Esophagus muscularis mucosa (tissue), 4 donors: ENCODE data around the gene RNF26. TPM values are rescaled to one million over a fixed set of nuclear protein-coding genes. Genes with fewer than 3 reads are reported as not detected.

Source experiments
- DNase-seq: peaks from one replicate; pipeline ENCODE4 v3.0.0-alpha.2; 2017; ENCODE audit errors: extremely low spot score
- H3K27ac ChIP-seq, 4 donors: fragments of 200-600 bp; sonication (generic); replicated peaks in 1 of 4; 1 replicate in 3 of 4; 2 replicates in 1 of 4; pipeline ENCODE4 v1.5.1; 2016 to 2019; ENCODE audit warnings: mild to moderate bottlenecking in 1 of 4
- H3K27me3 ChIP-seq, 4 donors: fragments of 200-600 bp; sonication (generic); one replicate each; pipeline versions ENCODE4 v1.5.1 to v1.6.0; 2016 to 2019
- H3K36me3 ChIP-seq, 4 donors: fragments of 200-600 bp; sonication (generic); one replicate each; pipeline ENCODE4 v1.5.1; 2016 to 2019
- H3K4me1 ChIP-seq, 4 donors: fragments of 200-600 bp; sonication (generic); one replicate each; pipeline ENCODE4 v1.5.1; 2016 to 2019
- H3K4me3 ChIP-seq, 4 donors: fragments of 200-600 bp; sonication (generic); 1 replicate in 2 of 4; 2 replicates in 2 of 4; pipeline ENCODE4 v1.5.1; 2016 to 2019; ENCODE audit warnings: mild to moderate bottlenecking in 4 of 4, moderate library complexity in 1 of 4
- H3K9me3 ChIP-seq, 4 donors: fragments of 200-600 bp; sonication (generic); 1 replicate in 3 of 4; 2 replicates in 1 of 4; pipeline ENCODE4 v1.5.1; 2016 to 2019
- EP300 ChIP-seq: sonication (generic); formaldehyde crosslinking; IDR thresholded peaks from one replicate; pipeline ENCODE4 v1.6.1; 2017; ENCODE audit warnings: antibody characterized with exemption
- POLR2A ChIP-seq: fragments of 450-650 bp; IDR thresholded peaks from one replicate; pipeline ENCODE4 v1.6.1; 2017; ENCODE audit warnings: antibody characterized with exemption, moderate library complexity, mild to moderate bottlenecking, low read depth
- POLR2AphosphoS5 ChIP-seq, 2 donors: sonication (generic); formaldehyde crosslinking; IDR thresholded peaks; one replicate each; pipeline ENCODE4 v1.6.1; 2017; ENCODE audit warnings: antibody characterized with exemption in 2 of 2
- WGBS: methylation state at CpG from one replicate; pipeline ENCODE4 v1.1.5; 2018; 5-methylcytosine and 5-hydroxymethylcytosine counted together
- intact Hi-C: fragments of 100-400 bp; cut with DNase I; formaldehyde crosslinking; loops from one replicate; pipeline ENCODE4 v1.15.1; 2023
- total RNA-seq, 4 donors: library from RNA; depleted of rRNA; stranded (reverse); fragments of >200 nt; gene quantifications; one replicate each; pipeline versions ENCODE4 v1.1.0 to v1.2.1, GENCODE V29; 2016
- TF ChIP-seq, protein P1 (sequence below), 3 experiments: fragments of 200-600 bp in 2 of 3; fragments of 450-650 bp in 1 of 3; sonication (generic) in 2 of 3; IDR thresholded peaks; one replicate each; pipeline ENCODE4 v1.5.1; 2017 to 2019; ENCODE audit warnings: antibody characterized with exemption in 3 of 3, mild to moderate bottlenecking in 2 of 3, moderate library complexity in 1 of 3

RNF26 gene
- total RNA-seq, 4 donors from 2014 or later, result 14.2 to 33.2 (median 20.9) TPM

DNA sequence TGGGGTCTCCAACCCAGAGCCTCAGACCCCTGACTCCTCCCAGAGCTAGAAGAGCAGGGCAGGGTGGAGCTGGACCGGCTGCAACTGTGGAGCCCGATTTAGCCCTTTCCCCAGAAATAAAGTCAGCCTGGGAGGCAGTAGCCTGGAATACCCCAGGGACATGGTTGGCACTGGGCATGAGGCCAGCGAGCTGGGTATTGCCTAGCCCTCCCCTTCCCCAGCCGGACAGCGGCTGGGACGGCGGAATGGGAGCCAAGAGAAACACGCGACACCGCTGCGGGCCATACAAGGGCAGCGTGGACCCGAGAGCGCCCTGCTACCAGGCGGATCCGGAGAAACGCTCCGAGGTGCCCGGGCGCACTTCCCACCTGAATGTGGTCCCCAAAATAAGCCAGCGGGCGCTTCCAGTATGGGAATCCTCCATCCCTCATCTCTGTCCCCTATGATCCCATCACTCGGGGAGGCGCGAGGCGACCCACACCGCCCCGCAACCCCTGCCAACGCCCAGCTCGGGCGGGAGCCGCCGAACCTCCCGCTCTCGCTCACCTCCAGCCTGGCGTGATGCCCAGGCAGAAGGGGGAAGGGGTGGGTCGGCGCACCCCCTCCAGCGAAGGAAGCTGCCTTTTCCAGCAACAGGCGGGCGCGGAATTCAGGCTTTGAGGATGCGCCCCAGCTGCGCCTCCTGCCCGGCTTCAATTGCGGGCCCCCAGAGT is 18.2 kb upstream of the RNF26 start:
- H3K27me3 ChIP-seq, result no peaks in the 10 kb centered on the region
- no peak for DNase-seq
- H3K4me1 ChIP-seq, result peaks cover 56 to 98% (median 79%) of the 10 kb centered on the region in 4 donors
- intact Hi-C loops, result no loop called here
- 6% methylated on average over 2 of the region's 46 CpGs for WGBS
- peaks cover 18 to 40% (median 37%) of the 10 kb centered on the region in 4 donors for H3K36me3 ChIP-seq
- H3K27ac ChIP-seq, result peak overlapping the region; percentile 98 to 99 (median 98)
- no peak for TF ChIP-seq EP300
- TF ChIP-seq POLR2A, result no peak
- no peak for TF ChIP-seq POLR2AphosphoS5 (IDR thresholded peaks at IDR 0.05)
- TF ChIP-seq, protein P1, sequence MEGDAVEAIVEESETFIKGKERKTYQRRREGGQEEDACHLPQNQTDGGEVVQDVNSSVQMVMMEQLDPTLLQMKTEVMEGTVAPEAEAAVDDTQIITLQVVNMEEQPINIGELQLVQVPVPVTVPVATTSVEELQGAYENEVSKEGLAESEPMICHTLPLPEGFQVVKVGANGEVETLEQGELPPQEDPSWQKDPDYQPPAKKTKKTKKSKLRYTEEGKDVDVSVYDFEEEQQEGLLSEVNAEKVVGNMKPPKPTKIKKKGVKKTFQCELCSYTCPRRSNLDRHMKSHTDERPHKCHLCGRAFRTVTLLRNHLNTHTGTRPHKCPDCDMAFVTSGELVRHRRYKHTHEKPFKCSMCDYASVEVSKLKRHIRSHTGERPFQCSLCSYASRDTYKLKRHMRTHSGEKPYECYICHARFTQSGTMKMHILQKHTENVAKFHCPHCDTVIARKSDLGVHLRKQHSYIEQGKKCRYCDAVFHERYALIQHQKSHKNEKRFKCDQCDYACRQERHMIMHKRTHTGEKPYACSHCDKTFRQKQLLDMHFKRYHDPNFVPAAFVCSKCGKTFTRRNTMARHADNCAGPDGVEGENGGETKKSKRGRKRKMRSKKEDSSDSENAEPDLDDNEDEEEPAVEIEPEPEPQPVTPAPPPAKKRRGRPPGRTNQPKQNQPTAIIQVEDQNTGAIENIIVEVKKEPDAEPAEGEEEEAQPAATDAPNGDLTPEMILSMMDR (IDR thresholded peaks at IDR 0.05), result no peak
- H3K9me3 ChIP-seq, result no peaks in the 10 kb centered on the region
- peak overlapping the region; percentile 79 to 88 (median 82) for H3K4me3 ChIP-seq

DNA sequence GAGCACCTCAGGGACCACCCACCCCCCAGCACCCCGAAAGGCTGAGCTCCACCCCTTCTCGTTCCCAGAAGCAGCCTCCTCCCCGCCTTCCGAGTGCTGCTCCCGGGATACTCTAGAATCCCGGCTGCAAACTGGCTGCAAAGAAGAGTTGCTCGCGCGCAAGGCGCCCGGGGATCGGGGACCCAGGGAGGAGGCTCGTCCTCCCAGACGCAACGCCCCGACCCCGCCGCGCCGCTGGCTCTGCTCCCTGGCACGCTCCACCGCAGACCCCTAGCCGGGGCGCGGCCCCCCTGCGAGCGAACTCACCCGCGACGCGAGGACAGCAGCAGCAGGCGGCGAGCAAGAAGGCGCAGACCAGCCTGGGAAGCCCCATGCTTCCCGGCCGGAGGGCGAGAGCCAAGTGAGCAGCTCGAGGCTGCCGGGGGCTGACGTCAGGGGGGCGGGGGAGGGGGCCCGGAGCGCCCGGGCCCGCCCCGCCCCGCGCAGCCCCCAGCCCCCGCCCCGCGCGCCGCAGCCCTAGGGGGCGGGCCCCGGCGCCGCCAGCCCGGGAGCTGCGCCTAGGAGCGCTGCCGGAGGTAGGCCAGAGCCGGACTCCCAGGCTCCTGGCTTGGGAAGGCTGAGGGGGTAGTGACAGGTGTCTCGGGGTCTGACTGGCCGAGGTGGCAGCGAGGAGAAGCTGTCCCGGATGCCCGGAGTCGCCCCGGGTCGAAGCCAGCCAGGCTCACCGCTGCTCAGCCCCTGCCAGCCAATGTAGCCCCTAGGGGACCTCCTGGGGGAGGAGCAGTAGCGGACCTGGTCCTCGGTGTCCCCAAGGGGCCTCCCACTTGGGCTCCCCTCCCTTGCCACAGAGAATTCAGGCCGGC is 17.4 kb upstream of the RNF26 start, which contains the start of gene MCAM:
Gene MCAM (minus strand): TSS at position 402 of the 863 bp plus-strand sequence. CDS start 29 bp downstream, at position 373.
- intact Hi-C loops, result no loop called here
- TF ChIP-seq, protein P1 (IDR thresholded peaks at IDR 0.05), result no peak
- TF ChIP-seq POLR2A (peak; percentile 65), EP300 (no peak), POLR2AphosphoS5 (IDR thresholded peaks at IDR 0.05) (peak; percentile 74 to 95)
- Histone ChIP-seq H3K27ac (peak within 1 kb of the TSS; percentile 98 to 99 (median 98)), H3K9me3 (no peaks in the 10 kb centered on the region), H3K4me1 (peaks cover 64 to 98% (median 84%) of the 10 kb centered on the region in 4 donors), H3K4me3 (peak within 1 kb of the TSS; percentile 79 to 88 (median 82)), H3K27me3 (no peaks in the 10 kb centered on the region), H3K36me3 (peaks cover 10 to 32% (median 30%) of the 10 kb centered on the region in 4 donors)
- DNase-seq, result no peak
- WGBS, result 0% methylated on average over 1 of the region's 74 CpGs

DNA sequence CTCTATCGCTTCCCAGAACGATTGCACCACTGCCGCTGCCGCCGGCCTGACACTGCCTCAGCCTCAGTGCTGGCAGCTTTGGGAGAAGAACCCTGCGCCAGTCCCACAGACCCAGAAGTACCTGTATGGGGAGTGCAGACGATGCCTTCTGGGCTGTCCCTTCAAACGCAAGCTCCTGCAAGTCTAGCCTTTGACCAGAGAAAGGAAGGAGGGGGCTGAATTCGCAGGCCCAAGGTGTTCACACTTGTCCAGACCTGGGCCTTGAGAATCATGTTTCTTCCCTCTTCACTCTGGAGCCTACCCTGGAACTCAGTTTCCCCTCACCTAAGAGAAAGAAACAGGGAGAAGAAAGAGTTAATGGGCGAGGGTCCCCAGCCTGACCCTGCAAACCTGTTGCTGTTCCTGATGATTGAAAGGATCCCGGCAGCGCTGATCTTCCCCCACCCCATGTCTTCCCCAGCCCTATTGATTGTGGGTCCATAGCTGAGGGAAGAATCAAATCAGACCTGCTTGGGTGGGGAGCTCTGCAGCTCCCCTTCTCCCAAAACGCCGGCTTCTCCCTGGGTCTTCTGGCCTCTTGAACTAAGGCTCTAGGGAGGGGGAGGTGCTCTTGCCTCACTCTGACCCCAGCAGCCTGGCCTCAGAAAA is 16.6 kb upstream of the RNF26 start:
- Histone ChIP-seq H3K4me3 (peak overlapping the region; percentile 79 to 88 (median 82)), H3K36me3 (peaks cover 3 to 25% (median 22%) of the 10 kb centered on the region in 4 donors), H3K27me3 (no peaks in the 10 kb centered on the region), H3K4me1 (peaks cover 71 to 98% (median 91%) of the 10 kb centered on the region in 4 donors), H3K9me3 (no peaks in the 10 kb centered on the region), H3K27ac (peak overlapping the region; percentile 98 to 99 (median 98))
- no peak for DNase-seq
- TF ChIP-seq POLR2AphosphoS5 (IDR thresholded peaks at IDR 0.05) (peak in 1 of 2 donors; percentile 46), POLR2A (no peak)
- WGBS, result 50% methylated on average over 14 of the region's 14 CpGs
- intact Hi-C loops, result no loop called here

DNA sequence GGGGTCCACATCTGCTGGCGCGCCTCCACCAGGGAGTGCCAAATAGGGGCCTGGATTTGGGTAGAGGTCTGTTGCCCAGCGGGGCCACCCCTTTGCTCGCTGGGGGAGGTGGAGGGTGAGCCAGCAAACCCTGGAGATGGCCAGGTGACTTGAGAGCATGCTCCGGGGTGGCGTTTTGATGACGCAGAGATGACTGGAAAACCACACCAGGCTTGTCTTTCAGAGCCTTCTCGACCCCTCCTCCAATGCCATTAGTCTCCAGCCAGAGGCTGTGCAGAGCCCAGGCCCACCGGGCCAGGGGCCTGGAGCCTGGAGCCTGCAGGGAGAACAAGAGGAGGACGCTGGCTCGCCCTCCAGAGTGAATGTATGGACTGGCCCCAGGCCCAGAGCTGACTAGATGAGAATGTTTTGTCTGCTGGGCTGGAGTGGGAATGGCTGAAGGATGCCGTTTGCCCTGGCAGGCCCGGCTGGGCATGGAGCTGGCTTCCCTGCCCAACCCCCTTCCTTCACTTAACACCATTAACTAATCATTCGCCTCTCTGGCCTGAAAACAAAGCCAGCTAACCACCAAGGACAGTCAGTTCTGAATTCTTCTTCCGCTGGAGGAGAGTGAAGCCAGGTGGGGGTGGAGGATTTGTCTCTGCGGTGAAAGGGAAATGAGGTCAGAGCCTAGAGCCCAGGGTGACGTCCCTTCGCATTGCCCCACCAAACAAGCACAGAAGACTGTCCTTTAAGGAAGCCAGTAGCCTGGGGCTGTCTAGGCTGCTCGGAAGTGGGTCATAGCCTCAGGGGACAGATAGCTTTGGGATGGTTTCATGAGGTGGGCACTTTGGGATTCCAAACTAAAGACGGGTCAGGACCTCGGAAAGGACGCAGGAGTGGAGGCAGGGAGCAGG is 15.8 kb upstream of the RNF26 start:
- DNase-seq, result no peak
- Histone ChIP-seq H3K9me3 (no peaks in the 10 kb centered on the region), H3K4me3 (peak overlapping the region in 3 of 4 donors; percentile 31 to 82 (median 79)), H3K27me3 (no peaks in the 10 kb centered on the region), H3K4me1 (peaks cover 77 to 99% (median 89%) of the 10 kb centered on the region in 4 donors), H3K27ac (peak overlapping the region; percentile 98 to 99 (median 98)), H3K36me3 (peaks cover 0 to 17% (median 14%) of the 10 kb centered on the region in 4 donors)
- intact Hi-C loops, result no loop called here
- peak; percentile 65 for TF ChIP-seq EP300
- TF ChIP-seq, protein P1 (IDR thresholded peaks at IDR 0.05), result no peak
- TF ChIP-seq POLR2AphosphoS5 (IDR thresholded peaks at IDR 0.05), result peak; percentile 87 to 96
- WGBS, result 53% methylated on average over 17 of the region's 22 CpGs
